WTC11 (cell line): ENCODE measurements around the gene SEPSECS. TPM values are rescaled to one million over a fixed set of nuclear protein-coding genes. Genes with fewer than 3 reads are reported as not detected.

Experiments used
- ATAC-seq: fragments of 200-7000 bp; cut with Tn5 transposase; 2 replicates; pipeline ENCODE4 v1.10.0; 2021; ENCODE audit warnings: mild to moderate bottlenecking, moderate library complexity
- CTCF ChIA-PET: fragments of 300-600 bp; sonication (Branson Sonifier 250); formaldehyde crosslinking; loops from one replicate; lab custom pipeline; 2021; ENCODE audit warnings: antibody characterized with exemption; lab: Charles Lee
- POLR2A ChIA-PET: fragments of 350-600 bp; sonication (Branson Sonifier 250); formaldehyde crosslinking; loops from one replicate; lab custom pipeline; 2021; ENCODE audit warnings: antibody characterized with exemption; lab: Charles Lee
- DNase-seq: peaks from one replicate; pipeline ENCODE4 v3.0.0; 2021; ENCODE audit warnings: low spot score
- H3K27ac Mint-ChIP-seq: 2 replicates; pipeline ENCODE4 v1.8.0; 2021; ENCODE audit warnings: mixed read lengths
- H3K27me3 Mint-ChIP-seq: 2 replicates; pipeline ENCODE4 v1.8.0; 2021; ENCODE audit warnings: low read depth, mild to moderate bottlenecking, moderate library complexity, mixed read lengths
- H3K36me3 Mint-ChIP-seq: 2 replicates; pipeline ENCODE4 v1.8.0; 2021; ENCODE audit warnings: mixed read lengths
- H3K4me1 Mint-ChIP-seq: 2 replicates; pipeline ENCODE4 v1.8.0; 2022; ENCODE audit warnings: mixed read lengths
- H3K4me3 Mint-ChIP-seq: 2 replicates; pipeline ENCODE4 v1.8.0; 2021; ENCODE audit warnings: mild to moderate bottlenecking, moderate library complexity, mixed read lengths
- H3K9me3 Mint-ChIP-seq: 2 replicates; pipeline ENCODE4 v1.8.0; 2021; ENCODE audit warnings: mixed read lengths
- ATF6 ChIP-seq: sonication (generic); formaldehyde crosslinking; IDR thresholded peaks from 2 replicates; pipeline ENCODE4 v1.8.1; 2023; ENCODE audit warnings: mild to moderate bottlenecking, missing genetic modification reagents
- CDX4 ChIP-seq: fragments of 250-450 bp; sonication (Bioruptor Pico); IDR thresholded peaks from 2 replicates; pipeline ENCODE4 v1.9.0; 2021; ENCODE audit warnings: moderate library complexity, mild to moderate bottlenecking, inconsistent platforms, borderline replicate concordance
- CREB1 ChIP-seq: sonication (generic); formaldehyde crosslinking; IDR thresholded peaks from 2 replicates; pipeline ENCODE4 v1.8.0; 2023; ENCODE audit warnings: mild to moderate bottlenecking, missing genetic modification reagents
- E2F5 ChIP-seq: sonication (generic); formaldehyde crosslinking; IDR thresholded peaks from 2 replicates; pipeline ENCODE4 v1.8.1; 2022; ENCODE audit warnings: mild to moderate bottlenecking, moderate library complexity, missing genetic modification reagents
- ETV6 ChIP-seq: sonication (generic); formaldehyde crosslinking; IDR thresholded peaks from 2 replicates; pipeline ENCODE4 v1.8.1; 2022; ENCODE audit warnings: mild to moderate bottlenecking, missing genetic modification reagents
- FOXP1 ChIP-seq: sonication (generic); formaldehyde crosslinking; IDR thresholded peaks from 2 replicates; pipeline ENCODE4 v1.8.0; 2022; ENCODE audit warnings: missing genetic modification reagents, mild to moderate bottlenecking, moderate library complexity, borderline replicate concordance
- HMGA2 ChIP-seq: fragments of 250-450 bp; sonication (Bioruptor Pico); IDR thresholded peaks from 2 replicates; pipeline ENCODE4 v1.4.0; 2021; ENCODE audit warnings: mild to moderate bottlenecking, moderate library complexity
- IRF1 ChIP-seq: sonication (generic); formaldehyde crosslinking; IDR thresholded peaks from 2 replicates; pipeline ENCODE4 v1.8.0; 2023; ENCODE audit warnings: missing genetic modification reagents
- IRF2 ChIP-seq: sonication (generic); formaldehyde crosslinking; IDR thresholded peaks from 2 replicates; pipeline ENCODE4 v1.8.0; 2022; ENCODE audit warnings: low read depth, missing genetic modification reagents, borderline replicate concordance
- NFATC4 ChIP-seq: fragments of 250-450 bp; sonication (Bioruptor Pico); IDR thresholded peaks from 2 replicates; pipeline ENCODE4 v1.9.0; 2021; ENCODE audit warnings: mild to moderate bottlenecking
- RORB ChIP-seq: fragments of 250-450 bp; sonication (Bioruptor Pico); IDR thresholded peaks from 2 replicates; pipeline ENCODE4 v1.9.0; 2021; ENCODE audit warnings: mild to moderate bottlenecking
- TP53 ChIP-seq: sonication (generic); formaldehyde crosslinking; IDR thresholded peaks from 2 replicates; pipeline ENCODE4 v1.8.1; 2023; ENCODE audit warnings: mild to moderate bottlenecking, missing genetic modification reagents
- ZBTB21 ChIP-seq: sonication (generic); formaldehyde crosslinking; IDR thresholded peaks from 2 replicates; pipeline ENCODE4 v1.8.1; 2023; ENCODE audit warnings: mild to moderate bottlenecking, missing genetic modification reagents, borderline replicate concordance
- ZBTB43 ChIP-seq: sonication (generic); formaldehyde crosslinking; IDR thresholded peaks from 2 replicates; pipeline ENCODE4 v1.8.1; 2023; ENCODE audit warnings: mild to moderate bottlenecking, missing genetic modification reagents
- ZNF138 ChIP-seq: sonication (generic); formaldehyde crosslinking; conservative IDR thresholded peaks from 2 replicates; pipeline ENCODE4 v1.8.1; 2022; ENCODE audit warnings: mild to moderate bottlenecking, moderate library complexity, missing genetic modification reagents
- ZNF219 ChIP-seq: sonication (generic); formaldehyde crosslinking; IDR thresholded peaks from 2 replicates; pipeline ENCODE4 v1.8.0; 2023; ENCODE audit warnings: missing genetic modification reagents, mild to moderate bottlenecking, borderline replicate concordance
- ZNF317 ChIP-seq: sonication (generic); formaldehyde crosslinking; IDR thresholded peaks from 2 replicates; pipeline ENCODE4 v1.8.1; 2023; ENCODE audit warnings: low read depth, mild to moderate bottlenecking, moderate library complexity, missing genetic modification reagents, borderline replicate concordance
- ZNF423 ChIP-seq: fragments of 250-450 bp; sonication (Bioruptor Pico); IDR thresholded peaks from 2 replicates; pipeline ENCODE4 v2.1.2; 2022; ENCODE audit warnings: mild to moderate bottlenecking, moderate library complexity
- ZSCAN18 ChIP-seq: fragments of 250-450 bp; sonication (Bioruptor Pico); IDR thresholded peaks from 2 replicates; pipeline ENCODE4 v2.1.2; 2022; ENCODE audit warnings: mild to moderate bottlenecking, moderate library complexity
- total RNA-seq: library from RNA; stranded (reverse); gene quantifications from 3 replicates; pipeline ENCODE4 v1.2.3, GENCODE V29; 2021
- TF ChIP-seq, protein P1 (sequence below): sonication (generic); formaldehyde crosslinking; conservative IDR thresholded peaks from 2 replicates; pipeline ENCODE4 v1.8.1; 2022; ENCODE audit warnings: mild to moderate bottlenecking, missing genetic modification reagents
- TF ChIP-seq, protein P2 (sequence below): fragments of 200-600 bp; IDR thresholded peaks from 2 replicates; pipeline ENCODE4 v1.8.0; 2022; ENCODE audit warnings: antibody characterized with exemption

Gene SEPSECS
- total RNA-seq, 1 experiment from 2014 or later: 6.2 TPM

DNA sequence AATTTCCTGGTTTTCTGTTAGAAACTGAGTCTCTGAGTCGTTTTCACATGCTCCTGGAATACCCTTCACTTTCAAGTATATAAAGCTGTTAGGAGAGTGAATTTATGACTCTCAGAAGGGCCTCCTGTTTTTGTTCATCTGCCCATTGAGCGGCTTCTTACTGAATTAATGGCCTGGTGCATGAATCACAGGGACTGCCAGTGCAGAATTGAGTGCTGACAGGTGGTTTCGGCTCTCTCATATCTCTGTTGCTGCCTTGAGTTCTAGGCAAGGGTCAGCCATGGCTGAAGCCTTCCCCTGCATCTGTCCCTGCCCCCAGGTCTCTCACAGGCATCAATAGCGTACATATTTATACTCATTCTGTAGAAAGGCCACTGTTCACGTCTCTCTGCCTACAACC, 22.7 kb upstream of the SEPSECS start:
- POLR2A ChIA-PET: no interaction called here
- no peaks in the 10 kb centered on the region for H3K4me1 Mint-ChIP-seq
- no peaks in the 10 kb centered on the region for H3K36me3 Mint-ChIP-seq
- ATAC-seq (no peak), DNase-seq (no peak)
- no peak overlapping the region for H3K4me3 Mint-ChIP-seq
- no peaks in the 10 kb centered on the region for H3K27me3 Mint-ChIP-seq
- H3K9me3 Mint-ChIP-seq: no peaks in the 10 kb centered on the region
- TF ChIP-seq ZNF138: no peak
- TF ChIP-seq ZNF317 (CRISPR knock-in tag): no peak
- TF ChIP-seq ZNF423: no peak
- no peak for TF ChIP-seq ZBTB21
- no peak for TF ChIP-seq IRF2 (CRISPR knock-in tag)
- TF ChIP-seq CREB1 (CRISPR knock-in tag): no peak
- no peak for TF ChIP-seq HMGA2 (CRISPR knock-in tag)
- TF ChIP-seq TP53 (CRISPR knock-in tag): no peak
- TF ChIP-seq FOXP1 (CRISPR knock-in tag): no peak
- CTCF ChIA-PET: no interaction called here
- H3K27ac Mint-ChIP-seq: no peak overlapping the region

- CTCF ChIA-PET: interaction anchor here (1.0 to 2.1 kb wide), 4 partner anchors 19 to 186 kb away, joined by 4 to 14 read pairs (median 5); partner anchors contain the start of gene ZCCHC4
These were observed 20.4 kb upstream of the SEPSECS start for GRCh38 chr4:25180524-25181131.

DNA sequence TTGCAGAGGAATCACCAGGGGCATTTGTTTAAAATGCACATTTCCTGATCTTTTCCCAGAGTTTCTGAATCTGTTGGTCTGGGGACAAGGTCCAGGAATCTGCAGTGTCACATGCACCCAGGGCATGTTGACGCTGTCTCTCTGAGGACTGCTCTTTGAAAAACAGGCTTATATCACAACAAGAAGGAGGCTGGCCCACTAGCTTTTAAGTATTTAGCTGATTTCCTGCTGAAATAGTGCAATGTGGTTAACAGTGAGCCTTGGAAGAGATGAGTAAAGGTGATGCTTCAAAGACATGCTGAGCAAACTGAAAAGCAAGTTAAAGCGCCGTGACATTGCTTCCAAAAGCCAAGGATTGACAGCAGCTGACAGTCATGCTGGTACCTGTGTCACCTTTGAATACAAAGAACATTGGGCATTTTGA, 18.6 kb upstream of the SEPSECS start:
- H3K36me3 Mint-ChIP-seq: no peaks in the 10 kb centered on the region
- no peaks in the 10 kb centered on the region for H3K9me3 Mint-ChIP-seq
- no peak overlapping the region for H3K27ac Mint-ChIP-seq
- H3K4me1 Mint-ChIP-seq: no peaks in the 10 kb centered on the region
- ChIA-PET POLR2A (no interaction called here), CTCF (interaction anchor here (2.1 kb wide), 1 partner anchor 188 kb away, joined by 14 read pairs; no protein-coding TSS in a partner anchor)
- no peak overlapping the region for H3K4me3 Mint-ChIP-seq
- DNase-seq (no peak), ATAC-seq (no peak)
- H3K27me3 Mint-ChIP-seq: no peaks in the 10 kb centered on the region
- TF ChIP-seq, protein P1, sequence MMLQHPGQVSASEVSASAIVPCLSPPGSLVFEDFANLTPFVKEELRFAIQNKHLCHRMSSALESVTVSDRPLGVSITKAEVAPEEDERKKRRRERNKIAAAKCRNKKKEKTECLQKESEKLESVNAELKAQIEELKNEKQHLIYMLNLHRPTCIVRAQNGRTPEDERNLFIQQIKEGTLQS: no peak
- no peak for TF ChIP-seq ZBTB43 (CRISPR knock-in tag)
- no peak for TF ChIP-seq NFATC4 (CRISPR knock-in tag)
- TF ChIP-seq ZNF219 (CRISPR knock-in tag): no peak
- no peak for TF ChIP-seq ZSCAN18
- TF ChIP-seq RORB: no peak
- no peak for TF ChIP-seq CDX4 (CRISPR knock-in tag)
- TF ChIP-seq ATF6 (CRISPR knock-in tag): no peak

More at GRCh38 chr4:25180524-25181131, 20.4 kb upstream of the SEPSECS start:
- Mint-ChIP-seq H3K36me3 (no peaks in the 10 kb centered on the region), H3K4me3 (no peak overlapping the region), H3K4me1 (no peaks in the 10 kb centered on the region), H3K9me3 (no peaks in the 10 kb centered on the region), H3K27ac (no peak overlapping the region), H3K27me3 (no peaks in the 10 kb centered on the region)
- TF ChIP-seq ETV6 (CRISPR knock-in tag) (no peak), IRF1 (CRISPR knock-in tag) (no peak), E2F5 (CRISPR knock-in tag) (no peak)
- TF ChIP-seq, protein P2, sequence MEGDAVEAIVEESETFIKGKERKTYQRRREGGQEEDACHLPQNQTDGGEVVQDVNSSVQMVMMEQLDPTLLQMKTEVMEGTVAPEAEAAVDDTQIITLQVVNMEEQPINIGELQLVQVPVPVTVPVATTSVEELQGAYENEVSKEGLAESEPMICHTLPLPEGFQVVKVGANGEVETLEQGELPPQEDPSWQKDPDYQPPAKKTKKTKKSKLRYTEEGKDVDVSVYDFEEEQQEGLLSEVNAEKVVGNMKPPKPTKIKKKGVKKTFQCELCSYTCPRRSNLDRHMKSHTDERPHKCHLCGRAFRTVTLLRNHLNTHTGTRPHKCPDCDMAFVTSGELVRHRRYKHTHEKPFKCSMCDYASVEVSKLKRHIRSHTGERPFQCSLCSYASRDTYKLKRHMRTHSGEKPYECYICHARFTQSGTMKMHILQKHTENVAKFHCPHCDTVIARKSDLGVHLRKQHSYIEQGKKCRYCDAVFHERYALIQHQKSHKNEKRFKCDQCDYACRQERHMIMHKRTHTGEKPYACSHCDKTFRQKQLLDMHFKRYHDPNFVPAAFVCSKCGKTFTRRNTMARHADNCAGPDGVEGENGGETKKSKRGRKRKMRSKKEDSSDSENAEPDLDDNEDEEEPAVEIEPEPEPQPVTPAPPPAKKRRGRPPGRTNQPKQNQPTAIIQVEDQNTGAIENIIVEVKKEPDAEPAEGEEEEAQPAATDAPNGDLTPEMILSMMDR: peak; percentile 52
- peak; percentile 28 for DNase-seq
- ATAC-seq: peak; percentile 93
- POLR2A ChIA-PET: no interaction called here
